ENCODE results near the gene ARHGAP12. TPM values are rescaled to one million over a fixed set of nuclear protein-coding genes. Genes with fewer than 3 reads are reported as not detected.

The ARHGAP12 gene
- total RNA-seq, 1 donor from 2014 or later: 68.9 TPM

DNA sequence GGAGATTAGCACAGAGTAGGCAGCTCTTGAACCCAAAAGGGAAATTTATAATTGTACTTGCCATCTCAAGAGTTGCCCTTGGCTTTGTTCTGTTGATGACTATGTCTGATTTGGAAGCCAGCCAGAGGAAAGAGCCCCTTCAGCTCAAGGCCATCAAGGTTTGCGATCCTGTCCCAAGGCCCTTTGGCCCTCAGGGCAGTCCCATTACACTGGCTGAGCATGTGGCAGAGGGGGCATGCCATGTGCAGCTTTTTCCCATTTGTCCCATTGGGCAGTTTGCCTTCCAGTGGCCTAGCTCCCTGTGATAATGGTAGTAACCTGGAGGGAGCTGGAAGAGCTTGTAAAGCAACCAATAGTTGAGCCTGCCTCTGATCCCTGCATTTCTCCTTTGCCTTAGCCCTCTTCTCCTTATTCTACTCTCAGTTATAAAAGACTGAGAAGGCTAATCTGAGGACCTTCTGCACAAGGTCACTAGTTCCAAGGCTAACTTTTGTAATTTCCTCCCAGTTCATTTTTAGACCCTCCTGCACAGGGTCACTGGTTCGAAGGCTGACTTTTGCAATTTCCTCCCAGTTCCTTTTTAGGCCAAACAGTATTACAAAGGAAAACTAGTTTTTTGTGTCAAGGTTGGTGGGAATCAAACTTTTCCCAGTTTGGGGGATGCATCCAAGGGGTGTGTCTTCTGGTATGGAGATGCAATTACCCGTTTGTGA, 31.0 kb upstream of the ARHGAP12 start:
- peaks cover 3% of the 10 kb centered on the region for H3K9me3 Mint-ChIP-seq
- H3K27me3 Mint-ChIP-seq (ENCODE audit: insufficient read depth, low read depth): peaks cover 5% of the 10 kb centered on the region
- H3K27me3 ChIP-seq: no peaks in the 10 kb centered on the region
- no peak overlapping the region for H3K4me2 ChIP-seq
- H3K4me1 ChIP-seq: no peaks in the 10 kb centered on the region
- no peak overlapping the region for H3K9ac ChIP-seq
- H3K9me3 ChIP-seq (ENCODE audit: low read depth): no peaks in the 10 kb centered on the region
- TF ChIP-seq EZH2phosphoT487 (IDR thresholded peaks at IDR 0.05) (no peak), EZH2 (IDR thresholded peaks at IDR 0.05) (no peak)
- TF ChIP-seq, protein P1, sequence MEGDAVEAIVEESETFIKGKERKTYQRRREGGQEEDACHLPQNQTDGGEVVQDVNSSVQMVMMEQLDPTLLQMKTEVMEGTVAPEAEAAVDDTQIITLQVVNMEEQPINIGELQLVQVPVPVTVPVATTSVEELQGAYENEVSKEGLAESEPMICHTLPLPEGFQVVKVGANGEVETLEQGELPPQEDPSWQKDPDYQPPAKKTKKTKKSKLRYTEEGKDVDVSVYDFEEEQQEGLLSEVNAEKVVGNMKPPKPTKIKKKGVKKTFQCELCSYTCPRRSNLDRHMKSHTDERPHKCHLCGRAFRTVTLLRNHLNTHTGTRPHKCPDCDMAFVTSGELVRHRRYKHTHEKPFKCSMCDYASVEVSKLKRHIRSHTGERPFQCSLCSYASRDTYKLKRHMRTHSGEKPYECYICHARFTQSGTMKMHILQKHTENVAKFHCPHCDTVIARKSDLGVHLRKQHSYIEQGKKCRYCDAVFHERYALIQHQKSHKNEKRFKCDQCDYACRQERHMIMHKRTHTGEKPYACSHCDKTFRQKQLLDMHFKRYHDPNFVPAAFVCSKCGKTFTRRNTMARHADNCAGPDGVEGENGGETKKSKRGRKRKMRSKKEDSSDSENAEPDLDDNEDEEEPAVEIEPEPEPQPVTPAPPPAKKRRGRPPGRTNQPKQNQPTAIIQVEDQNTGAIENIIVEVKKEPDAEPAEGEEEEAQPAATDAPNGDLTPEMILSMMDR (IDR thresholded peaks at IDR 0.05): no peak
- no peak overlapping the region for H2AFZ ChIP-seq (replicated peaks)
- no peak overlapping the region for H3K4me3 Mint-ChIP-seq
- no peaks in the 10 kb centered on the region for H3K79me2 ChIP-seq (ENCODE audit: low read depth)
- H3K27ac ChIP-seq: no peak overlapping the region
- H3K4me3 ChIP-seq: no peak overlapping the region
- H3K4me1 Mint-ChIP-seq: no peaks in the 10 kb centered on the region
- no peaks in the 10 kb centered on the region for H3K36me3 ChIP-seq
- no peak overlapping the region for H3K27ac Mint-ChIP-seq
- H3K36me3 Mint-ChIP-seq: peaks cover 4% of the 10 kb centered on the region
- DNase-seq (ENCODE audit: low spot score): no peak
- no peaks in the 10 kb centered on the region for H4K20me1 ChIP-seq (ENCODE audit: low read depth)
- H3F3A ChIP-seq (ENCODE audit: low read depth): no peaks in the 10 kb centered on the region

DNA sequence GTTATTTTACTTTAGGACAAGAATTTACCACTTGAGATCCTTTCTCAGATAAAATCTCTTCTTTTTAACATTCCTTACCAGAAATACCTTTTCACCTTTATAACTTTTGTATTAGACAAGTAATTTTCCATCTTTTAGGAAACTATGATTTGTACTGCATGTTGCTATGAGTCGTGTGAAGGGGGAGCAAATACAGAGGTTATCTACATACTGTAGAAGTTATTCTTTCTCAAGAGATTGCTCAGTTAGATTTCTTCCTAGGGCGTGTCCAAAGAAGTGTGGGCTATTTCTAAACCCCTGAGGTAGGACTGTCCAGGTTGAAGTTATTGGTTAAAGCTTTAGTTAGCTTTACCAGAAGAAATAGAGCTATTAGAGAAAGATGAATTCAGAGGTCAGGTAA, 30.2 kb upstream of the ARHGAP12 start:
- Histone ChIP-seq H3K9ac (no peak overlapping the region), H4K20me1 (ENCODE audit: low read depth) (no peaks in the 10 kb centered on the region), H3K79me2 (ENCODE audit: low read depth) (no peaks in the 10 kb centered on the region), H3F3A (ENCODE audit: low read depth) (no peaks in the 10 kb centered on the region), H3K4me2 (no peak overlapping the region), H3K4me1 (no peaks in the 10 kb centered on the region), H3K27ac (no peak overlapping the region), H3K4me3 (no peak overlapping the region), H3K36me3 (no peaks in the 10 kb centered on the region), H3K27me3 (no peaks in the 10 kb centered on the region), H2AFZ (replicated peaks) (no peak overlapping the region), H3K9me3 (ENCODE audit: low read depth) (no peaks in the 10 kb centered on the region)
- H3K4me3 Mint-ChIP-seq: no peak overlapping the region
- TF ChIP-seq EZH2phosphoT487 (IDR thresholded peaks at IDR 0.05) (no peak), EZH2 (IDR thresholded peaks at IDR 0.05) (no peak)
- TF ChIP-seq, protein P1 (IDR thresholded peaks at IDR 0.05): no peak
- H3K4me1 Mint-ChIP-seq: no peaks in the 10 kb centered on the region
- H3K9me3 Mint-ChIP-seq: peaks cover 11% of the 10 kb centered on the region
- peaks cover 6% of the 10 kb centered on the region for H3K36me3 Mint-ChIP-seq
- no peak for DNase-seq (ENCODE audit: low spot score)
- no peak overlapping the region for H3K27ac Mint-ChIP-seq
- peaks cover 5% of the 10 kb centered on the region for H3K27me3 Mint-ChIP-seq (ENCODE audit: insufficient read depth, low read depth)

DNA sequence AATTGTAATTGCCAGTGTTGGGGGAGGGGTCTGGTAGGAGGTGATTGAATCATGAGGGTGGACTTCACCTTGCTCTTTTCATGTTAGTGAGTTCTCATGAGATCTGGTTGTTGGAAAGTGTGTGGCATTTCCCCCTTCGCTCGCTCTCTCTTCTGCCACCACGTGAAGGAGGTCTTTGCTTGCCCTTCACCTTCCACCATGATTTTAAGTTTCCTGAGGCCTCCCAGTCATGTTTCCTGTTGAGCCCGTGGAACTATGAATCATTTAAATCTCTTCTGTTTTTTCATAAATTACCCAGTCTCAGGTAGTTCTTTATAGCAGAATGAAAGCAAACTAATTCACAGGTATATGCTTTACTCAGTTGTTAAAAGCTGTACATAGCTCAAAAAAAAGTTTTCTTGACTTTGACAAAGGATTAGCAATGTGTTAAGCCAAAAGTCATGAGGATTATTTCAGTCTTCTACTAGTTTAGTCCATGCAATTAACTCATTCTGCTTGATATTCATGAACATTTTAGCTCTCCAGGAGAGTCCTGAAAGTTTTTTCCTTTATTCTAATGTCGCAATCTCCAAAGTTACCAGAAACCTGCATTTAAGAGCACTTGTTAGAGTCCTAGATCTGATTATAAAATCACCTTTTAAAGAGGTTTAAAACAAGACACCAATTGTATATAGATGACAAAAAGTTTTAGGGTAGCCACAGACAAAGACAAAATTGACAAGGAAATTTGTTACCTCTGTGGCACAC, 27.7 kb upstream of the ARHGAP12 start:
- H3K79me2 ChIP-seq (ENCODE audit: low read depth): no peaks in the 10 kb centered on the region
- no peak for TF ChIP-seq EZH2phosphoT487 (IDR thresholded peaks at IDR 0.05)
- TF ChIP-seq, protein P1 (IDR thresholded peaks at IDR 0.05): no peak
- no peak for TF ChIP-seq EZH2 (IDR thresholded peaks at IDR 0.05)
- no peaks in the 10 kb centered on the region for H3K27me3 ChIP-seq
- Mint-ChIP-seq H3K27me3 (ENCODE audit: insufficient read depth, low read depth) (peaks cover 7% of the 10 kb centered on the region), H3K36me3 (peaks cover 6% of the 10 kb centered on the region), H3K9me3 (peaks cover 18% of the 10 kb centered on the region), H3K4me1 (no peaks in the 10 kb centered on the region), H3K27ac (no peak overlapping the region), H3K4me3 (no peak overlapping the region)
- H3K36me3 ChIP-seq: no peaks in the 10 kb centered on the region
- no peaks in the 10 kb centered on the region for H3K9me3 ChIP-seq (ENCODE audit: low read depth)
- H4K20me1 ChIP-seq (ENCODE audit: low read depth): no peaks in the 10 kb centered on the region
- no peak overlapping the region for H3K4me2 ChIP-seq
- H3K4me1 ChIP-seq: no peaks in the 10 kb centered on the region
- H3K27ac ChIP-seq: no peak overlapping the region
- no peak overlapping the region for H2AFZ ChIP-seq (replicated peaks)
- no peak overlapping the region for H3K4me3 ChIP-seq
- no peaks in the 10 kb centered on the region for H3F3A ChIP-seq (ENCODE audit: low read depth)
- no peak overlapping the region for H3K9ac ChIP-seq
- no peak for DNase-seq (ENCODE audit: low spot score)

Measured in neural progenitor cell (in vitro differentiated cells).